ENCODE results near the gene ARMC6. TPM values are rescaled to one million over a fixed set of nuclear protein-coding genes. Genes with fewer than 3 reads are reported as not detected.
A peak's percentile ranks its signal among the peaks of the same experiment; 100 is the strongest.

The ARMC6 gene
- total RNA-seq, 1 experiment from 2014 or later: 102 TPM

DNA sequence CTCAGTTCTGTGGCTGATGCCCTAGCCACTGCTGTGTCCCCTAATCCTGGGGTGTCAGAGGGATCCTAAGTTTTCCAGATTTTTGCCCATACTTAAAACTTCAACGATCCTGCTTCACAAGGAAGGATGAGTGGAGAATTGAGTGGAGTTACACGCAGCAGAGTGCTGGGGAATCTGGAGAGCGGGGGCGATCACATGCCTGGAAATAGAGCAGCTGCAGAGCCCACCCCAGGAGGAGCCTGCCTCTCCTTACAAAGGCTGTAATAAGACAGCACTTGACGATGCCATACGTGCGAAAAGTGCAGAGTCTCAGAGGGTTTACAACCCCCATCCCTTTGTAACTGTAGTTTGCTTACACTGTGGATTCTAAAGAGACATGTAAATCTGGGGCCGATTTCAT, 40.7 kb upstream of the ARMC6 start:
- ATAC-seq (no peak), DNase-seq (no peak)
- TF ChIP-seq EZH2phosphoT487 (IDR thresholded peaks at IDR 0.05; ENCODE audit: borderline replicate concordance, low read length): no peak
- TF ChIP-seq EZH2 (IDR thresholded peaks at IDR 0.05; ENCODE audit: low read length, unreplicated experiment): no peak
- TF ChIP-seq, protein P1, sequence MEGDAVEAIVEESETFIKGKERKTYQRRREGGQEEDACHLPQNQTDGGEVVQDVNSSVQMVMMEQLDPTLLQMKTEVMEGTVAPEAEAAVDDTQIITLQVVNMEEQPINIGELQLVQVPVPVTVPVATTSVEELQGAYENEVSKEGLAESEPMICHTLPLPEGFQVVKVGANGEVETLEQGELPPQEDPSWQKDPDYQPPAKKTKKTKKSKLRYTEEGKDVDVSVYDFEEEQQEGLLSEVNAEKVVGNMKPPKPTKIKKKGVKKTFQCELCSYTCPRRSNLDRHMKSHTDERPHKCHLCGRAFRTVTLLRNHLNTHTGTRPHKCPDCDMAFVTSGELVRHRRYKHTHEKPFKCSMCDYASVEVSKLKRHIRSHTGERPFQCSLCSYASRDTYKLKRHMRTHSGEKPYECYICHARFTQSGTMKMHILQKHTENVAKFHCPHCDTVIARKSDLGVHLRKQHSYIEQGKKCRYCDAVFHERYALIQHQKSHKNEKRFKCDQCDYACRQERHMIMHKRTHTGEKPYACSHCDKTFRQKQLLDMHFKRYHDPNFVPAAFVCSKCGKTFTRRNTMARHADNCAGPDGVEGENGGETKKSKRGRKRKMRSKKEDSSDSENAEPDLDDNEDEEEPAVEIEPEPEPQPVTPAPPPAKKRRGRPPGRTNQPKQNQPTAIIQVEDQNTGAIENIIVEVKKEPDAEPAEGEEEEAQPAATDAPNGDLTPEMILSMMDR (conservative IDR thresholded peaks at IDR 0.05; ENCODE audit: low read depth, low read length): no peak
- Histone ChIP-seq H2AFZ (ENCODE audit: low read length) (no peak overlapping the region), H3K36me3 (ENCODE audit: low read depth, low read length) (peaks cover 32% of the 10 kb centered on the region), H3F3A (ENCODE audit: low read length, unreplicated experiment) (no peaks in the 10 kb centered on the region), H3K4me3 (ENCODE audit: low read length) (no peak overlapping the region), H3K9ac (ENCODE audit: low read length) (no peak overlapping the region), H3K9me3 (ENCODE audit: low read length) (no peaks in the 10 kb centered on the region), H3K27ac (ENCODE audit: low read length) (no peak overlapping the region), H3K9me2 (replicated peaks; ENCODE audit: low read length) (no peaks in the 10 kb centered on the region), H3K27me3 (ENCODE audit: low read length) (no peaks in the 10 kb centered on the region), H3K4me2 (ENCODE audit: low read length) (no peak overlapping the region), H4K20me1 (ENCODE audit: low read length) (no peaks in the 10 kb centered on the region), H3K4me1 (ENCODE audit: insufficient read depth, low read length) (no peaks in the 10 kb centered on the region), H3K79me2 (ENCODE audit: low read length) (no peaks in the 10 kb centered on the region)
- BruUV-seq (replicated peaks): TSS peak; percentile 22
- POLR2A ChIA-PET (ENCODE audit: unreplicated experiment): no interaction called here
- CTCF ChIA-PET: no interaction called here
- intact Hi-C loops (cut with micrococcal nuclease): no loop called here

DNA sequence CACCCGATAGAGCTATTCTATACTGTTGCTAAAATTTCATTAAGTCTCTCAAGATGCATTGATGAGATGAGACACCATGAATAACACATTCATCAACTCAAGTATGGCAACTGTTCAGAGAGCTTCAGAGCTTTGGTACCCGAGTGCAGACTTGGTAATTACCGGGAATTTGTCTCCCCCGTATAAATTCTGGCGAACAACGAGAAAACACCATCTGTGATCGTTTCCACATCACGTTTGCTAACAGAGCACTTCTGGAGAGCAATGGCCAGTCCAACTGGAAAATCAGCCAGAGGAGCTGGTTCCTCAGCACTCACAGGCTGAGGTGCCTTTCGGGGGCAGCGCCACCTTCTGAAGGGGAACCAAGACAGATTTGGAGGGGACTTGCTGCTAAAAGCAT, 40.3 kb upstream of the ARMC6 start:
- Histone ChIP-seq H3F3A (ENCODE audit: low read length, unreplicated experiment) (no peaks in the 10 kb centered on the region), H2AFZ (ENCODE audit: low read length) (no peak overlapping the region), H3K27me3 (ENCODE audit: low read length) (no peaks in the 10 kb centered on the region), H3K9ac (ENCODE audit: low read length) (no peak overlapping the region), H3K9me2 (replicated peaks; ENCODE audit: low read length) (no peaks in the 10 kb centered on the region), H3K27ac (ENCODE audit: low read length) (no peak overlapping the region), H3K4me1 (ENCODE audit: insufficient read depth, low read length) (no peaks in the 10 kb centered on the region), H3K79me2 (ENCODE audit: low read length) (no peaks in the 10 kb centered on the region), H3K36me3 (ENCODE audit: low read depth, low read length) (peaks cover 33% of the 10 kb centered on the region), H4K20me1 (ENCODE audit: low read length) (no peaks in the 10 kb centered on the region), H3K4me3 (ENCODE audit: low read length) (no peak overlapping the region), H3K9me3 (ENCODE audit: low read length) (no peaks in the 10 kb centered on the region), H3K4me2 (ENCODE audit: low read length) (no peak overlapping the region)
- no peak for DNase-seq
- BruUV-seq (replicated peaks): no TSS peak
- TF ChIP-seq EZH2 (IDR thresholded peaks at IDR 0.05; ENCODE audit: low read length, unreplicated experiment) (no peak), EZH2phosphoT487 (IDR thresholded peaks at IDR 0.05; ENCODE audit: borderline replicate concordance, low read length) (no peak)
- TF ChIP-seq, protein P1 (conservative IDR thresholded peaks at IDR 0.05; ENCODE audit: low read depth, low read length): no peak
- ChIA-PET CTCF (no interaction called here), POLR2A (ENCODE audit: unreplicated experiment) (no interaction called here)
- intact Hi-C loops (cut with micrococcal nuclease): no loop called here
- no peak for ATAC-seq

- Histone ChIP-seq H4K20me1 (ENCODE audit: low read length) (no peaks in the 10 kb centered on the region), H3K79me2 (ENCODE audit: low read length) (no peaks in the 10 kb centered on the region), H3K4me2 (ENCODE audit: low read length) (no peak overlapping the region), H3K4me3 (ENCODE audit: low read length) (no peak overlapping the region), H2AFZ (ENCODE audit: low read length) (no peak overlapping the region), H3K27ac (ENCODE audit: low read length) (no peak overlapping the region), H3K27me3 (ENCODE audit: low read length) (no peaks in the 10 kb centered on the region), H3K9me2 (replicated peaks; ENCODE audit: low read length) (no peaks in the 10 kb centered on the region), H3K9me3 (ENCODE audit: low read length) (no peaks in the 10 kb centered on the region), H3F3A (ENCODE audit: low read length, unreplicated experiment) (no peaks in the 10 kb centered on the region), H3K36me3 (ENCODE audit: low read depth, low read length) (peaks cover 42% of the 10 kb centered on the region), H3K9ac (ENCODE audit: low read length) (no peak overlapping the region), H3K4me1 (ENCODE audit: insufficient read depth, low read length) (peaks cover 11% of the 10 kb centered on the region; the same call in 1 of the 2 replicates)
- ChIA-PET CTCF (interaction anchor here (1.0 kb wide), 1 partner anchor 31 kb away, joined by 3 read pairs; no protein-coding TSS in a partner anchor), POLR2A (ENCODE audit: unreplicated experiment) (no interaction called here)
- TF ChIP-seq, protein P1 (conservative IDR thresholded peaks at IDR 0.05; ENCODE audit: low read depth, low read length): peak; percentile 70
- TF ChIP-seq EZH2phosphoT487 (IDR thresholded peaks at IDR 0.05; ENCODE audit: borderline replicate concordance, low read length): no peak
- TF ChIP-seq EZH2 (IDR thresholded peaks at IDR 0.05; ENCODE audit: low read length, unreplicated experiment): no peak
- intact Hi-C loops (cut with micrococcal nuclease): no loop called here
- ATAC-seq: peak; percentile 75
- BruUV-seq (replicated peaks): no TSS peak
- DNase-seq: peak; percentile 70
These were observed 37.6 kb upstream of the ARMC6 start for GRCh38 chr19:18995804-18996241.

Data from PC-3 (cell line).